Fibroblast of the aortic adventitia (primary cell): ENCODE results near the gene TNIP1. TPM values are rescaled to one million over a fixed set of nuclear protein-coding genes. Genes with fewer than 3 reads are reported as not detected.

Experiments used
- DNase-seq: peaks from one replicate; pipeline ENCODE4 v3.0.0-alpha.2; 2010; ENCODE audit warnings: low read depth
- H3K4me3 ChIP-seq: 2 replicates; pipeline ENCODE4 v1.5.1; 2011; ENCODE audit warnings: low read depth, mild to moderate bottlenecking, control low read depth, low read length, moderate library complexity
- CTCF ChIP-seq: IDR thresholded peaks from 2 replicates; pipeline ENCODE4 v1.5.1; 2011; ENCODE audit warnings: mild to moderate bottlenecking, low read length, control low read depth, inconsistent platforms; ENCODE audit not compliant: insufficient read depth
- total RNA-seq: library from RNA; depleted of rRNA; stranded (reverse); fragments of >200 nt; gene quantifications from 2 replicates; pipeline ENCODE4 v1.2.3, GENCODE V29; 2012; ENCODE audit warnings: low replicate concordance

TNIP1 gene
- total RNA-seq, 1 donor, result 42.9 TPM

- TF ChIP-seq CTCF, result no peak
- no peak for DNase-seq
- H3K4me3 ChIP-seq, result no peak overlapping the region
Observed at GRCh38 chr5:151007430-151008209, 73.2 kb downstream of the TNIP1 start.

DNA sequence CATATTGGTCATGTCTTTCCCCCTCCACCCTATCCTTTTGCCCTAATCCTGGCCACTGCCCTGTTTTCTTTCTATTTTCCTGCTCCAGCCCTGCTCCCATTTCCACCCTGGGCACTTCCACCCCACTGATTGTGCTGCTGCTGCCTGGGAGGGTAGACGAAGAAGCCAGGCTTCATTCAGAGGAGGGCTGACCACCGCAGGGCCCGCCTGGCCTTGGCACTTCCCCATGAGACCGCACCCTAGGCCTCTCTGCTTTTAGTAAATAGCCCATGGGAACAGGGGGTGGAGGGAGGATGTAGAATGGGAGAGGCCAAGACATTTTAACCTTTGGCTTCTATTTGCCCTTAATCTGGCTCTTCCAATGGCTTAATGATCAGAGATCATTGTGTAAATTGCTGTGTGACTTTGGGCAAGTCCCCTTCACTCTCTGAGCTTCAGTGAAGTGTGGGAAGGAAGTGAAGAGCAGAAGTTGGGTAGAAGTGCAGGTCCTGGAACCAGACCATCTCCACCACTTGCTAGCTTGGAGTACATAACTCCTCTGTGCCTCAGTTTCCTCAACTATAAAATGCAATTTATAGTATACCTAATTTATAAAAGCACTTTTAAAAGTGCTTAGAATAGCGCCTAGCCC, 74.0 kb downstream of the TNIP1 start:
- H3K4me3 ChIP-seq, result no peak overlapping the region
- no peak for TF ChIP-seq CTCF
- DNase-seq, result no peak

GRCh38 chr5:151005950-151006576, 74.8 kb downstream of the TNIP1 start:
- no peak overlapping the region for H3K4me3 ChIP-seq
- peak; percentile 85 for DNase-seq
- TF ChIP-seq CTCF, result no peak

GRCh38 chr5:151005187-151005949, 75.5 kb downstream of the TNIP1 start:
- TF ChIP-seq CTCF, result no peak
- peak; percentile 28 for DNase-seq

GRCh38 chr5:151004499-151004898, 76.3 kb downstream of the TNIP1 start:
- DNase-seq, result no peak
- TF ChIP-seq CTCF, result no peak
- H3K4me3 ChIP-seq, result no peak overlapping the region

More at GRCh38 chr5:151005187-151005949, 75.5 kb downstream of the TNIP1 start:
- H3K4me3 ChIP-seq, result no peak overlapping the region

GRCh38 chr5:151003503-151003860, 77.4 kb downstream of the TNIP1 start:
- no peak overlapping the region for H3K4me3 ChIP-seq
- TF ChIP-seq CTCF, result no peak
- DNase-seq, result no peak
